ENCODE data around the gene TCEAL7. TPM values are rescaled to one million over a fixed set of nuclear protein-coding genes. Genes with fewer than 3 reads are reported as not detected.

The TCEAL7 gene
- total and polyA plus RNA-seq, 3 donors from 2014 or later = 1.3 to 5.5 (median 3.9) TPM

DNA sequence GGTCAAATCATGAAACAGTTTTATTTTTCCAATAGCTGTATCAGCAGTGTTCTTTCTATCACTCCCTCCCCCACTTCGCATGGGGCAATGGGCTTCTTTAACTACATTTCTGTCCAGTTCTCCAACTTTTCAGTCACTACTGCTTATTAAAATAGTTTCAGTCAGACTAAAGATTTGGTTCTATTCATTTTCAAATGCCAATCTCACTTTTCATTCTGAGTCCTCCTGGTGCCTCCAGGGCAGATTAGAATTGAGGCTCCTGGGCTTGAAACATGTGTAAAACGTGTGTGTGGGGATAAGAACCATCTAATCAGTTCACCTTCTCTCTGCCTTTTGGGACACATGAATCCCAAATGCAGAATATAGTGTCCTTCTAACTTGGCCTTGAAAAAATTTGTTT, 42.8 kb downstream of the TCEAL7 start:
- DNase-seq = no peak
- intact Hi-C loops (cut with DNase I; ENCODE audit: low total_unique reads) = no loop called here
- WGBS, 2 donors = 41 to 55% methylated on average over 2 of the region's 2 CpGs
- no peaks in the 10 kb centered on the region for H3K4me1 ChIP-seq
- H3K4me3 ChIP-seq = no peak overlapping the region
- no peaks in the 10 kb centered on the region for H3K9me3 ChIP-seq
- H3K27me3 ChIP-seq = no peaks in the 10 kb centered on the region
- H3K27ac ChIP-seq = peak overlapping the region; percentile 55 to 64
- no peaks in the 10 kb centered on the region for H3K36me3 ChIP-seq (ENCODE audit: low read depth, missing control alignments)
- no peak for TF ChIP-seq POLR2A (IDR thresholded peaks at IDR 0.05)
- TF ChIP-seq, protein P1, sequence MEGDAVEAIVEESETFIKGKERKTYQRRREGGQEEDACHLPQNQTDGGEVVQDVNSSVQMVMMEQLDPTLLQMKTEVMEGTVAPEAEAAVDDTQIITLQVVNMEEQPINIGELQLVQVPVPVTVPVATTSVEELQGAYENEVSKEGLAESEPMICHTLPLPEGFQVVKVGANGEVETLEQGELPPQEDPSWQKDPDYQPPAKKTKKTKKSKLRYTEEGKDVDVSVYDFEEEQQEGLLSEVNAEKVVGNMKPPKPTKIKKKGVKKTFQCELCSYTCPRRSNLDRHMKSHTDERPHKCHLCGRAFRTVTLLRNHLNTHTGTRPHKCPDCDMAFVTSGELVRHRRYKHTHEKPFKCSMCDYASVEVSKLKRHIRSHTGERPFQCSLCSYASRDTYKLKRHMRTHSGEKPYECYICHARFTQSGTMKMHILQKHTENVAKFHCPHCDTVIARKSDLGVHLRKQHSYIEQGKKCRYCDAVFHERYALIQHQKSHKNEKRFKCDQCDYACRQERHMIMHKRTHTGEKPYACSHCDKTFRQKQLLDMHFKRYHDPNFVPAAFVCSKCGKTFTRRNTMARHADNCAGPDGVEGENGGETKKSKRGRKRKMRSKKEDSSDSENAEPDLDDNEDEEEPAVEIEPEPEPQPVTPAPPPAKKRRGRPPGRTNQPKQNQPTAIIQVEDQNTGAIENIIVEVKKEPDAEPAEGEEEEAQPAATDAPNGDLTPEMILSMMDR (IDR thresholded peaks at IDR 0.05) = no peak

DNA sequence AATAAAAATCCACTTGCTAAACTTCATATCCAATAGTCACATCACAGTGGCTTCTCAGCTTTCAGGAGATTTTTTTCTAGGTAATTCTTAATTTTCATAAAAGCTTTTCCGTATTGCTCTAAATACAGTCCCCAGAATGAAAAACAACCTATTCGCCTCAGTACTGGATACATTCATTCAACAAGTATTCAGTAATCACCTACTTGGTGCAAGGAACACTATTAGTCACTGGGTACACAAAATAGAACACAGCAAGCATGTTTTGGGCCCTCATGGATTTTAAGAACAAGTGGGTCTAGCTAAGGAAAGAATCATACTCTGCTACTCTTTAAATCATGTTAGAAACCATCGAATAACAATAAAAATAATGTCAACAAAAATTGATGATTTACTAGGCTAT, 43.5 kb downstream of the TCEAL7 start:
- DNase-seq = no peak
- WGBS, 2 donors = 75 to 78% methylated on average over 3 of the region's 3 CpGs

GRCh38 chrX:103376118-103376978, 46.3 kb downstream of the TCEAL7 start, which contains the start of gene BEX3:
TSS of gene BEX3 (plus strand) at chrX:103376538. CDS start at chrX:103377522, 984 bp downstream.
- TF ChIP-seq, protein P1 (IDR thresholded peaks at IDR 0.05) = no peak
- Histone ChIP-seq H3K4me1 (no peaks in the 10 kb centered on the region), H3K4me3 (peak within 1 kb of the TSS; percentile 72 to 81), H3K27me3 (no peaks in the 10 kb centered on the region), H3K27ac (peak within 1 kb of the TSS; percentile 96), H3K36me3 (ENCODE audit: low read depth, missing control alignments) (no peaks in the 10 kb centered on the region), H3K9me3 (no peaks in the 10 kb centered on the region)
- peak; percentile 68 for DNase-seq
- intact Hi-C loops (cut with DNase I; ENCODE audit: low total_unique reads) = no loop called here
- 8 to 10% methylated on average over 10 to 12 of the region's 62 CpGs for WGBS, 2 donors

More for the DNA sequence above, 43.5 kb downstream of the TCEAL7 start:
- intact Hi-C loops (cut with DNase I; ENCODE audit: low total_unique reads) = no loop called here
- H3K9me3 ChIP-seq = no peaks in the 10 kb centered on the region
- TF ChIP-seq, protein P1 (IDR thresholded peaks at IDR 0.05) = no peak
- no peak for TF ChIP-seq POLR2A (IDR thresholded peaks at IDR 0.05)
- no peaks in the 10 kb centered on the region for H3K4me1 ChIP-seq
- no peak overlapping the region for H3K4me3 ChIP-seq
- peak overlapping the region; percentile 11 to 64 for H3K27ac ChIP-seq
- no peaks in the 10 kb centered on the region for H3K36me3 ChIP-seq (ENCODE audit: low read depth, missing control alignments)
- H3K27me3 ChIP-seq = no peaks in the 10 kb centered on the region

DNA sequence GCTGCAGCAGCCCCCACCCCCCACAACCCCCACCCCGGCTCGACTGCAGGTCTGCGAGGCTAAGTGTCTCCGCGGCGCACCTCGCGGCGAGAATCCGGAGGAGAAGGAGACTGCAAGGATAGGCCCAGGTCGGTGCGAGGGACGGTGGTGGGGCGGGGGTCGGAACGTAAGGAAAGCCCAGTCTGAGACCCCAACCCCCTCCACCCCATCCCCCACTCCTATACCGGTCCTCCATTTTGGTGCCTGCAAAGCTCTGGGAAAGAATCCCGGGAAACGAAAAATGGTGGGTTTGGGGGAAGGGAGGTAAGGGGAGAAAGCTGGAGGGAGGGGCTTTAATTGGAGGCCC, 46.9 kb downstream of the TCEAL7 start:
- Histone ChIP-seq H3K27ac (peak overlapping the region; percentile 96), H3K36me3 (ENCODE audit: low read depth, missing control alignments) (no peaks in the 10 kb centered on the region), H3K9me3 (no peaks in the 10 kb centered on the region), H3K27me3 (no peaks in the 10 kb centered on the region), H3K4me1 (no peaks in the 10 kb centered on the region), H3K4me3 (peak overlapping the region; percentile 72 to 81)
- intact Hi-C loops (cut with DNase I; ENCODE audit: low total_unique reads) = no loop called here
- peak; percentile 23 for DNase-seq
- 0% methylated on average over 10 to 17 of the region's 19 CpGs for WGBS, 2 donors
- TF ChIP-seq, protein P1 (IDR thresholded peaks at IDR 0.05) = no peak
- no peak for TF ChIP-seq POLR2A (IDR thresholded peaks at IDR 0.05)

All from testis (tissue), 3 donors.